ENCODE measurements around the gene TMEM94.

- no peak for TF ChIP-seq POLR2A (IDR thresholded peaks at IDR 0.05)
- TF ChIP-seq POLR2AphosphoS5 (IDR thresholded peaks at IDR 0.05), result no peak
- TF ChIP-seq CTCF (IDR thresholded peaks at IDR 0.05), result no peak
- TF ChIP-seq EP300 (IDR thresholded peaks at IDR 0.05; ENCODE audit: low read depth), result no peak
Observed at GRCh38 chr17:75518983-75519537, 62.6 kb downstream of the TMEM94 start.
